Measurements from ENCODE around the gene DRD4.

DRD4 gene

GRCh38 chr11:660681-661444 lies 23.8 kb downstream of the DRD4 start:
- no peak for DNase-seq (ENCODE audit: low read depth in 2 of 2)
- no peak overlapping the region for H3K4me3 ChIP-seq (replicated peaks in 1 of 2; ENCODE audit: low read depth in 2 of 2, low read length in 2 of 2)
- TF ChIP-seq, protein P1, sequence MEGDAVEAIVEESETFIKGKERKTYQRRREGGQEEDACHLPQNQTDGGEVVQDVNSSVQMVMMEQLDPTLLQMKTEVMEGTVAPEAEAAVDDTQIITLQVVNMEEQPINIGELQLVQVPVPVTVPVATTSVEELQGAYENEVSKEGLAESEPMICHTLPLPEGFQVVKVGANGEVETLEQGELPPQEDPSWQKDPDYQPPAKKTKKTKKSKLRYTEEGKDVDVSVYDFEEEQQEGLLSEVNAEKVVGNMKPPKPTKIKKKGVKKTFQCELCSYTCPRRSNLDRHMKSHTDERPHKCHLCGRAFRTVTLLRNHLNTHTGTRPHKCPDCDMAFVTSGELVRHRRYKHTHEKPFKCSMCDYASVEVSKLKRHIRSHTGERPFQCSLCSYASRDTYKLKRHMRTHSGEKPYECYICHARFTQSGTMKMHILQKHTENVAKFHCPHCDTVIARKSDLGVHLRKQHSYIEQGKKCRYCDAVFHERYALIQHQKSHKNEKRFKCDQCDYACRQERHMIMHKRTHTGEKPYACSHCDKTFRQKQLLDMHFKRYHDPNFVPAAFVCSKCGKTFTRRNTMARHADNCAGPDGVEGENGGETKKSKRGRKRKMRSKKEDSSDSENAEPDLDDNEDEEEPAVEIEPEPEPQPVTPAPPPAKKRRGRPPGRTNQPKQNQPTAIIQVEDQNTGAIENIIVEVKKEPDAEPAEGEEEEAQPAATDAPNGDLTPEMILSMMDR (IDR thresholded peaks at IDR 0.05; ENCODE audit: low read depth, low read length), result no peak

GRCh38 chr11:662689-663274 lies 25.7 kb downstream of the DRD4 start:
- TF ChIP-seq, protein P1 (IDR thresholded peaks at IDR 0.05; ENCODE audit: low read depth, low read length), result peak; percentile 77
- no peak overlapping the region for H3K4me3 ChIP-seq (replicated peaks in 1 of 2; ENCODE audit: low read depth in 2 of 2, low read length in 2 of 2)
- peak; percentile 68 to 74 for DNase-seq (ENCODE audit: low read depth in 2 of 2)

- TF ChIP-seq, protein P1 (IDR thresholded peaks at IDR 0.05; ENCODE audit: low read depth, low read length), result no peak
- peak in 1 of 2 donors; percentile 28 for DNase-seq (ENCODE audit: low read depth in 2 of 2)
- no peak overlapping the region for H3K4me3 ChIP-seq (replicated peaks in 1 of 2; ENCODE audit: low read depth in 2 of 2, low read length in 2 of 2)
These were observed 28.1 kb downstream of the DRD4 start for GRCh38 chr11:665062-665703.

DNA sequence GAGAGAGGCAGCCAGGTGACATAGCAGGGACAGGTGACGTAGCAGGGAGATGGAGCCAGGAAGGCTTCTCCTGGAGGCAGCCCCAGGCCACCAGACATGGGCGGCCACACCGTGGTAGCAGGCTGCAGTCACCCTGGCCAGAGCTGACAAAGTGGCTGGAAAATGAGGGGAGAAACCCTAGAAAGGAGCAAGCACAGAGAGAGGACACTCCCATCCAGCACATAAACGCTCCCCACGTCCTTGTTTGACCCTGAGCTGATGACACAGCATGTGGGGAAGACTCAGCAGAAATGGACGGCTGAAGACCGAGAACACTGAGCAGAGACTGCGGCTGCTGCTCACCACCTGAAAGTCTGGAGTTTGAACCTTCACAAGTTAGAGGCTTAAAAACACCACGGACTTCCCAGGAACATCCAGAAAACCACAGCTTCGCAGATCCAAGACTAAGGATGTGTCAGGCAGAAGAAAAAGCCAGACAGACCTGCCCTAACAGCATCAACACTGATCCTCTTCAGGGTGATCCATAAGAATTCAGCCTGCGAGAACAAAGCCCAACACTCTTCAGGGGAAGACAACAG lies 28.7 kb downstream of the DRD4 start:
- TF ChIP-seq, protein P1 (IDR thresholded peaks at IDR 0.05; ENCODE audit: low read depth, low read length), result no peak
- no peak overlapping the region for H3K4me3 ChIP-seq (replicated peaks in 1 of 2; ENCODE audit: low read depth in 2 of 2, low read length in 2 of 2)
- peak; percentile 40 to 43 for DNase-seq (ENCODE audit: low read depth in 2 of 2)

DNA sequence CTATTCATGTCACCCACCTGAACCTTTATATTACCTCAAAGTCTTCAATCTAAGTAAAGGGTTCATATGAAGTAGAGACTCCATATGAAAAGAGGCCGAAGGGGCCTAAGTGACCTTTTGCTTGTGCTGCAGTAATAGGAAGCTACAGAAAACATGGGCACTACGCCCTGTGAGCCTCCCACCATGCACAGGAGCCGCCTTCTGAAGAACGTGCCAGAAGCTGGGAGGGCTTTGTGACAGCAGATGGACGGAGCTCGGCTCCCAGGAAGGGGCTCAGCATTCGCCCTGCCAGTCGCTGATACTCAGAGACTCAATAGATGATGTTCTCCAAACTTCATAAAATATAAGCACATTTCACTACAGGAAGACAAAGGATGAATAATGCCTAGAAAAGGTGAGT lies 36.8 kb downstream of the DRD4 start:
- TF ChIP-seq, protein P1 (IDR thresholded peaks at IDR 0.05; ENCODE audit: low read depth, low read length), result no peak
- DNase-seq (ENCODE audit: low read depth in 2 of 2), result no peak
- H3K4me3 ChIP-seq (replicated peaks in 1 of 2; ENCODE audit: low read depth in 2 of 2, low read length in 2 of 2), result no peak overlapping the region

DNA sequence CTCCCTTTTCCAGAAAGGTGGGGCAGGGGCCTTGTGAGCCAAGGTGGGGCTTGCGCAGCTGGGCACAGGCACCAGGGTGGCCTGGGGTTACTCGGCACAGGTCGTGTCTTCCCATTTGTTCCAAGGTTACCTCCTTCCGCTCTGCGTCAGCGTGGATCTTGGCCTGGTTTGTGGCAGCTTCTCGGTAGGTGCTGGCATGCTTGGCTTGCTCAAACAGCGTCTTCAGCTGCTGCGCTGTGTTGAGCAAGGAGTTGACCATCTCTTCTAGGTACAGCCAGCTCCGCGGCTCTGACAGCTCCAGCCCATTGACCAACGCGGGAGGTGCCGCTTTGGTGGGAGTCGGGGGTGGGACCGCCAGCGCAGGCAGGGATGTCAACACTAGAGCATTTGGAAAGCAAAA lies 37.3 kb downstream of the DRD4 start:
- no peak for DNase-seq (ENCODE audit: low read depth in 2 of 2)
- H3K4me3 ChIP-seq (replicated peaks in 1 of 2; ENCODE audit: low read depth in 2 of 2, low read length in 2 of 2), result no peak overlapping the region
- TF ChIP-seq, protein P1 (IDR thresholded peaks at IDR 0.05; ENCODE audit: low read depth, low read length), result no peak
